ENCODE measurements around the gene TCF20. TPM values are rescaled to one million over a fixed set of nuclear protein-coding genes. Genes with fewer than 3 reads are reported as not detected.

The TCF20 gene
- total RNA-seq, 4 donors from 2014 or later: 26.0 to 47.9 (median 41.8) TPM

- Histone ChIP-seq H3K27ac (no peak overlapping the region), H3K9me3 (no peaks in the 10 kb centered on the region), H3K4me1 (peaks cover 0 to 15% (median 0%) of the 10 kb centered on the region in 3 donors), H3K4me3 (no peak overlapping the region), H3K27me3 (no peaks in the 10 kb centered on the region), H3K36me3 (no peaks in the 10 kb centered on the region)
- 91 to 100% methylated on average over 1 to 14 of the region's 18 CpGs for WGBS, 2 donors (ENCODE audit: low coverage in 1 of 2)
- no peak for ATAC-seq
- TF ChIP-seq POLR2AphosphoS5 (IDR thresholded peaks at IDR 0.05) (no peak), POLR2A (IDR thresholded peaks at IDR 0.05) (no peak), EP300 (IDR thresholded peaks at IDR 0.05) (no peak)
- TF ChIP-seq, protein P1, sequence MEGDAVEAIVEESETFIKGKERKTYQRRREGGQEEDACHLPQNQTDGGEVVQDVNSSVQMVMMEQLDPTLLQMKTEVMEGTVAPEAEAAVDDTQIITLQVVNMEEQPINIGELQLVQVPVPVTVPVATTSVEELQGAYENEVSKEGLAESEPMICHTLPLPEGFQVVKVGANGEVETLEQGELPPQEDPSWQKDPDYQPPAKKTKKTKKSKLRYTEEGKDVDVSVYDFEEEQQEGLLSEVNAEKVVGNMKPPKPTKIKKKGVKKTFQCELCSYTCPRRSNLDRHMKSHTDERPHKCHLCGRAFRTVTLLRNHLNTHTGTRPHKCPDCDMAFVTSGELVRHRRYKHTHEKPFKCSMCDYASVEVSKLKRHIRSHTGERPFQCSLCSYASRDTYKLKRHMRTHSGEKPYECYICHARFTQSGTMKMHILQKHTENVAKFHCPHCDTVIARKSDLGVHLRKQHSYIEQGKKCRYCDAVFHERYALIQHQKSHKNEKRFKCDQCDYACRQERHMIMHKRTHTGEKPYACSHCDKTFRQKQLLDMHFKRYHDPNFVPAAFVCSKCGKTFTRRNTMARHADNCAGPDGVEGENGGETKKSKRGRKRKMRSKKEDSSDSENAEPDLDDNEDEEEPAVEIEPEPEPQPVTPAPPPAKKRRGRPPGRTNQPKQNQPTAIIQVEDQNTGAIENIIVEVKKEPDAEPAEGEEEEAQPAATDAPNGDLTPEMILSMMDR (IDR thresholded peaks at IDR 0.05): no peak
Measured at GRCh38 chr22:42307806-42308563, 37.5 kb upstream of the TCF20 start.

GRCh38 chr22:42306010-42306409 is 35.6 kb upstream of the TCF20 start:
- 95% methylated on average over 3 of the region's 18 CpGs; no CpG with 5 or more reads in 1 of the 2 donors for WGBS, 2 donors (ENCODE audit: low coverage in 1 of 2)
- H3K4me1 ChIP-seq: peaks cover 0 to 18% (median 0%) of the 10 kb centered on the region in 3 donors
- no peaks in the 10 kb centered on the region for H3K9me3 ChIP-seq
- no peak overlapping the region for H3K27ac ChIP-seq
- no peak overlapping the region for H3K4me3 ChIP-seq
- no peak for ATAC-seq
- no peaks in the 10 kb centered on the region for H3K36me3 ChIP-seq
- no peak for TF ChIP-seq POLR2A (IDR thresholded peaks at IDR 0.05)
- TF ChIP-seq, protein P1 (IDR thresholded peaks at IDR 0.05): no peak
- no peak for TF ChIP-seq EP300 (IDR thresholded peaks at IDR 0.05)
- TF ChIP-seq POLR2AphosphoS5 (IDR thresholded peaks at IDR 0.05): no peak
- H3K27me3 ChIP-seq: no peaks in the 10 kb centered on the region

DNA sequence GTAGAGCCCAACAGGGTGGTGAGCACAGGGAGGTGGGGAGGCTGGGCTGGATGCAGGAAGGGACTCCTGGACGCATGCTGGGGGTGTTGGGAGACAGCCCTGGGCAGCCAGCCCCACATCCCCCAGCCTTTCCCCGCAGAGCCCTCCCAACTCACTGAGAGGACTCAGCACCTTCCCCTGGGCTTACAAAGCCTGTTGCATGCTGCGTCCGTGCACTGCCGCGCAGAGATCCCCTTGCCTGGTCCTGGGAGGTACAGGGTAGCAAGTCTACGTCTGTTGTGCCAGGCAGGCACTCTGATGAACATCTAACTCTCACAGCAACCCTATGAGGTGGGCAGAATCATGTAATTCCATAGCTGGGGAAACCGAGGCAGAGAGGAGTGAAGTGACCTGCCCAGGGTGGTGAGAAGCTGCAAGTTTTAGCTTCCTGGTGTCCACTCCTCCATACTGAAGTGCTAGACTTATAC is 33.9 kb upstream of the TCF20 start:
- no peaks in the 10 kb centered on the region for H3K36me3 ChIP-seq
- H3K27me3 ChIP-seq: no peaks in the 10 kb centered on the region
- no peaks in the 10 kb centered on the region for H3K9me3 ChIP-seq
- no peak overlapping the region for H3K27ac ChIP-seq
- no peak overlapping the region for H3K4me3 ChIP-seq
- 33% methylated on average over 3 of the region's 8 CpGs; no CpG with 5 or more reads in 1 of the 2 donors for whole genome bisulfite sequencing, 2 donors (ENCODE audit: low coverage in 1 of 2)
- ATAC-seq: no peak
- peaks cover 0 to 25% (median 0%) of the 10 kb centered on the region in 3 donors for H3K4me1 ChIP-seq
- TF ChIP-seq, protein P1 (IDR thresholded peaks at IDR 0.05): no peak
- no peak for TF ChIP-seq POLR2AphosphoS5 (IDR thresholded peaks at IDR 0.05)
- no peak for TF ChIP-seq POLR2A (IDR thresholded peaks at IDR 0.05)
- no peak for TF ChIP-seq EP300 (IDR thresholded peaks at IDR 0.05)

GRCh38 chr22:42303396-42304323 is 33.2 kb upstream of the TCF20 start:
- 49 to 80% methylated on average over 1 to 12 of the region's 21 CpGs for WGBS, 2 donors (ENCODE audit: low coverage in 1 of 2)
- Histone ChIP-seq H3K36me3 (no peaks in the 10 kb centered on the region), H3K4me3 (no peak overlapping the region), H3K9me3 (no peaks in the 10 kb centered on the region), H3K4me1 (peaks cover 0 to 25% (median 0%) of the 10 kb centered on the region in 3 donors), H3K27me3 (no peaks in the 10 kb centered on the region), H3K27ac (no peak overlapping the region)
- TF ChIP-seq POLR2AphosphoS5 (IDR thresholded peaks at IDR 0.05) (no peak), EP300 (IDR thresholded peaks at IDR 0.05) (no peak), POLR2A (IDR thresholded peaks at IDR 0.05) (no peak)
- TF ChIP-seq, protein P1 (IDR thresholded peaks at IDR 0.05): no peak
- no peak for ATAC-seq

All from gastroesophageal sphincter (tissue), 4 donors.